GM12872 (cell line): ENCODE measurements around the gene LKAAEAR1.

Experiments
- CTCF ChIP-seq: IDR thresholded peaks from 3 replicates; pipeline ENCODE4 v1.5.1; 2011; ENCODE audit warnings: low read depth, mild to moderate bottlenecking, low read length, moderate library complexity; ENCODE audit not compliant: insufficient read depth

Gene LKAAEAR1

GRCh38 chr20:64119301-64119680 lies 35.1 kb upstream of the LKAAEAR1 start:
- no peak for TF ChIP-seq CTCF

- no peak for TF ChIP-seq CTCF
These were observed 32.6 kb upstream of the LKAAEAR1 start for GRCh38 chr20:64116541-64117431.

GRCh38 chr20:64116016-64116415 lies 31.8 kb upstream of the LKAAEAR1 start:
- TF ChIP-seq CTCF = no peak

- no peak for TF ChIP-seq CTCF
These were observed 31.1 kb upstream of the LKAAEAR1 start for GRCh38 chr20:64115171-64115911.

- TF ChIP-seq CTCF = no peak
These were observed 30.3 kb upstream of the LKAAEAR1 start for GRCh38 chr20:64114356-64114971.

- TF ChIP-seq CTCF = no peak
These were observed 29.7 kb upstream of the LKAAEAR1 start for GRCh38 chr20:64113796-64114355.

- no peak for TF ChIP-seq CTCF
These were observed 29.2 kb upstream of the LKAAEAR1 start for GRCh38 chr20:64113444-64113775.
